GM12891 (cell line): ENCODE results near the gene MBTD1. TPM values are rescaled to one million over a fixed set of nuclear protein-coding genes. Genes with fewer than 3 reads are reported as not detected.
"Not testable (repeated sequence)": the region's sequence is repeated elsewhere in the genome, so short reads cannot be mapped to it uniquely, and the experiment has no call there.

Experiments used
- DNase-seq: peaks from one replicate; pipeline ENCODE4 v3.0.0; 2011; ENCODE audit warnings: low spot score; ENCODE audit not compliant: insufficient read length
- FAIRE-seq: peaks from 2 replicates; lab custom pipeline; 2011; peaks lifted over from hg19 to GRCh38; lab: Jason Lieb, UNC
- PAX5 ChIP-seq: IDR thresholded peaks from 2 replicates; pipeline ENCODE4 v1.6.1; 2011; ENCODE audit warnings: low read length, moderate library complexity, mild to moderate bottlenecking; ENCODE audit not compliant: insufficient read depth, severe bottlenecking
- POLR2A ChIP-seq: IDR thresholded peaks from 2 replicates; pipeline ENCODE4 v1.6.1; 2011; ENCODE audit warnings: low read depth, low read length, control low read depth
- POLR2AphosphoS5 ChIP-seq: IDR thresholded peaks from 2 replicates; pipeline ENCODE4 v1.6.1; 2011; ENCODE audit warnings: low read depth, low read length, control low read depth
- POU2F2 ChIP-seq: IDR thresholded peaks from 2 replicates; pipeline ENCODE4 v1.6.1; 2011; ENCODE audit warnings: low read depth, mild to moderate bottlenecking, control low read depth, low read length, moderate library complexity
- SPI1 ChIP-seq: IDR thresholded peaks from 2 replicates; pipeline ENCODE4 v1.6.1; 2011; ENCODE audit warnings: low read depth, low read length, control low read depth
- TAF1 ChIP-seq: IDR thresholded peaks from 2 replicates; pipeline ENCODE4 v1.6.1; 2011; ENCODE audit warnings: low read depth, low read length, control low read depth
- polyA plus RNA-seq: library from polyadenylated mRNA; unstranded; fragments of >200 nt; gene quantifications from one replicate; pipeline ENCODE4 v1.2.1, GENCODE V29; 2012; ENCODE audit warnings: low read depth, missing spikeins, inconsistent platforms; ENCODE audit not compliant: missing spikeins

Gene MBTD1
- 4.4 TPM for polyA plus RNA-seq

DNA sequence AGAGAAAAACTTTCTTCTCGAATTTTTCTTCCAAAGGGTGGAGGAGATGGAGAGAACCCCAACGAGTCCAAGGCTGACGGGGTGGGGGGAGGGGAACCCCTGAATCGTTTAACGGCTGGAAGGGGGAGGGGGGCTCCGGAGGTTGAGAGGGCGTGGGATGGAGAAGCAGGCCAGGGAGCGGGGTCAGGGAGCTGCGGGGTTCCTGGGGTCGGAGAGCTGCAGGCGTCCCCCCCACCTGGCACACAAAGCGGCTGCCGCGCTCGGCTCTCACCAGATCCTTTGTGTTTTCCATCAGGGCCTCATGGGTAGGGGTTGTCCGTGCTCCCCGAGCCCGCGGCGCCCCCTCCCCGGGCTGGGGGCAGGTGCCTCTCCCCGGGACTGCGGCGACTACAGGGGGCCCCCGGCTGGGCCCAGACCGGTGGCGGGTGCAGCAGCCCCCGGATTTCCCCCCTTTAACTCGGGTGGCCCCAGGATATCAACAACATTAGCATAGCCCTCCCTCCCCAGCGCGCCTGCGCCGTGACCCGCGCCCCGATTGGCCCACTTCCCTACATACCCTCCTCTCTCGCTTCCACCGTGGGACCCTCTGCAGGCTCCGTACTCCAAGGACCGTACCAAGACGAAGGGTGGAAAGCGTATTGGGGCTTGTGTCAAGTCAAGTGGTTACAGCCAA, at the start of gene MBTD1:
MBTD1 (minus strand) TSS at position 486 of the 673 bp plus-strand sequence. CDS start 34,888 bp downstream, outside the sequence.
- TF ChIP-seq TAF1: 0 out of 2 replicates have a peak, but pooled peaks have one; percentile 24
- TF ChIP-seq PAX5: no peak
- TF ChIP-seq SPI1: peak; percentile 69
- no peak; the same call in 1 of the 2 replicates for TF ChIP-seq POLR2AphosphoS5
- TF ChIP-seq POU2F2: 0 out of 2 replicates have a peak, but pooled peaks have one; percentile 27
- TF ChIP-seq POLR2A: no peak
- FAIRE-seq (no peak), DNase-seq (peak; percentile 93)

DNA sequence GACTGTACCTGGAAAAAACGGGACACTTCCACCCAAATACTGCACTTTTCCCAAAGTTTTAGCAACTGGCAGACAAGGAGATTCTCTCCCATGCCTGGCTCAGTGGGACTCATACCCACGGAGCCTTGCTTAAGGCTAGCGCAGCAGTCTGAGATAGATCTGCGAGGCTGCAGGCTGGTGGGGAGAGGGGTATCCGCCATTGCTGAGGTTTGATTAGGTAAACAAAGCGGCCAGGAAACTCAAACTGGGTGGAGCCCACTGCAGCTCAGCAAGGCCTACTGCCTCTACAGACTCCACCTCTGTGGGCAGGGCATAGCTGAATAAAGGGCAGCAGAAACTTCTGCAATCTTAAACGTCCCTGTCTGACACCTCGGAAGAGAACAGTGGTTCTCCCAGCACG, 45.3 kb upstream of the MBTD1 start:
- no peak for FAIRE-seq
- no peak for DNase-seq

DNA sequence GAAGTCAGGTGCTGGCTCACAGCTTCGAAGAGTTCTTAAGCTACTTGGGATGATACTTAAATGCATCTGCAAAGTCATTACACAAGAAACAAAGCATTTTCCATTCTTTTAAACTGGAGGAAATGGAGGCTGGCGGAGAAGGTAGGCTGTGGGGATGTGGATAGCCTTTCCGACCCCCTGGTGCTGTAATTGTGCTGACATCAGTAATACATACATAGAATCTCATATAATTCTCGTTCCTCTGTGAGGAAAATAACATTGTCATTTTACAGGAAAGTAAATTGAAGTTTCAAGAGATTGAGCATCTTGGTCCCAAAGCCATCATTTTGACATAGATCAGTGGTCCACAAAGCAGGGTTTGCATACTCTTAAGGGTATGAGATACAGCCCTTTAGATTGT, 40.0 kb upstream of the MBTD1 start:
- DNase-seq (no peak), FAIRE-seq (no peak)
- TF ChIP-seq SPI1 (no peak), POLR2AphosphoS5 (no peak), PAX5 (no peak)

More for the DNA sequence above, 45.3 kb upstream of the MBTD1 start:
- TF ChIP-seq POLR2AphosphoS5 (no peak), POLR2A (no peak), POU2F2 (no peak), PAX5 (no peak), TAF1 (no peak), SPI1 (no peak)

DNA sequence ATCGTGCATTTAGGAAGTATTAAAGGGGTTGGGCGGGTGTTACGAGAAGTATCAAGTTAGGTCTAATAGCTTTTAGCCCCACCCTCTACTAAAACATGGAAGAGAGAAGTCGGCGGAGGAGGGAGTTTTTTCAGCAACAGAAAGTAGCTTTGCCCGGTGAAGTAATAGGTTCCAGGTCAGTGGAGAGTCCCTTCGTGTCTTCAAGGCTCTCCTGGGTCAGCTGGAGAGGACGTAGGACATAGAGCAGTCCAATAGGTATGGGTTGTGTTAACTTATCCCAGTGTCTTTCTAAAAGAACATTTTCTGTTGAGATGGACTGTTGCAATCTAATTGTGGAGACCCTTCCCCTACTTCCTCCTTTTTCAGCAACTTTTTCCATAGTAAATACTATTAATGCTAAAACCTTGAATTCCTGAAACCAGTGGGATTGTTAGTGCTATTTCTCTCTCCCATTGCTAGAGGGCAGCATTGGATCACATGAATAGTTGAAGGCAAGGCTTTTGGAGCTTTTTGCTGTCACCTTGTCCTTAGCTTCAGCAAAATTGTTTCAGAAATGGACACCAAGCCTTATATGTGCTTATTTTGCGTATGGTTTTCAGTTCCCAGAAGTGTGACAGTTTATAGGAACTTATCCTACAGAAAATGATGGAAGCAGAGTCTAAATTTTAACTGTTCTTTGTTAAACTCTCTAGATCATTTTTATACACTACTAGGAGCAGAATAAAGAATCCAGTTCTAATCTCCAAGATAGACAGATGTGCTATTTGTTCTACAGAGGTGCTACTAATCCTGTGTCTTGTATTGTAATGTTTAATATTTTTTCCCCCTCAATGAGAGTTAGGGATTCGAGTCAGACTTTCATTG, 38.9 kb upstream of the MBTD1 start:
- no peak for DNase-seq
- TF ChIP-seq POLR2A (no peak), TAF1 (no peak), PAX5 (no peak), POU2F2 (no peak), POLR2AphosphoS5 (no peak; the same call in 1 of the 2 replicates), SPI1 (no peak)
- FAIRE-seq: no peak

DNA sequence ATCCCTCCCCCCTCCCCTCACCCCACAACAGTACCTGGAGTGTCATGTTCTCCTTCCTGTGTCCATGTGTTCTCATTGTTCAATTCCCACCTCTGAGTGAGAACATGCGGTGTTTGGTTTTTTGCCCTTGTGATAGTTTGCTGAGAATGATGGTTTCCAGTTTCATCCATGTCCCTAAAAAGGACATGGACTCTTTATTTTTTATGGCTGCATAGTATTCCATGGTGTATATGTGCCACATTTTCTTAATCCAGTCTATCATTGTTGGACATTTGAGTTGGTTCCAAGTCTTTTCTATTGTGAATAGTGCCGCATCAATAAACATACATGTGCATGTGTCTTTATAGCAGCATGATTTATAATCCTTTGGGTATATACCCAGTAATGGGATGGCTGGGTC, 34.5 kb upstream of the MBTD1 start:
- not testable (repeated sequence) for FAIRE-seq

DNA sequence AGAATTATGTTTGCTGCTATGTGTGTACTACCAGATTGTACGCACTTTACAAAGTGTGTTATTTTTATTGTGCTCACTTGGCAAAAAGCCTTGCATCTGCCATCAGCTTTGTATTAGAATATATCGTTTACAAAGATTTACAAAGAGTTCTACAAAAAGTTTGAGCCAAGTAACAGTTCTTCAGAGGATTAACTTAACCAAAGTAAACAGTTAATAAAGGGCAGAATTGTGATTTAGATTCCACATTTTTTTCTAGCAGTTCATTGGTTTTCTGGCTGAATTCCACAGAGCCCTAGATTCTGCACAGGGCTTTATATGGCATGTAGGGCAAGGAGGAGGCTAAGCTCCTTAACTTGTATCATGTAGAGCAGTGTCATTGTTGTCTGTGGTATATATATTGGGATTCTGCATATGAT, 29.9 kb upstream of the MBTD1 start:
- no peak for TF ChIP-seq POLR2A
- no peak for TF ChIP-seq POLR2AphosphoS5
- no peak for TF ChIP-seq SPI1
- TF ChIP-seq TAF1: no peak
- no peak for TF ChIP-seq POU2F2
- no peak for TF ChIP-seq PAX5
- FAIRE-seq (no peak), DNase-seq (no peak)

More for the DNA sequence above, 34.5 kb upstream of the MBTD1 start:
- DNase-seq: not testable (repeated sequence)

DNA sequence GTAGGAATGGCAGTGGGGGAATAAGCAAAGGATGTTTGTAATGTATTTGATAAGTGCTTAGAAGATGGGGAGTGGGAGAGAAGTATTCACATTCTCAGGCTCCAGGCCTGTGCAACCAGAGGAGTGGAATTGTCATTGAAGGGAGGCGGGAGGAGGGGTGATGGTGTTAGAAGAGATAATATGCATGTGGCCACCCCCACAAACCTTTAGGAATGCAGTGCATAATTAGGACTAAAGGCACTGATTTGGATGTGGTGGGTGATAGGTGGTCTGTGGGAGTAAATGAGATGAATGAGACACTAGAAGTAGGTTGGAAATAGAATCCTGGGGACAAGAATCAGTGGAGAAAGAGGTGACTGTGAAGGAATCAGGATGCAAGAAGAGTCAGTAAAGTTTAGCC, 27.6 kb upstream of the MBTD1 start:
- TF ChIP-seq POU2F2 (no peak), POLR2A (no peak), POLR2AphosphoS5 (no peak), TAF1 (no peak), PAX5 (no peak), SPI1 (no peak)
- DNase-seq (no peak), FAIRE-seq (no peak)

DNA sequence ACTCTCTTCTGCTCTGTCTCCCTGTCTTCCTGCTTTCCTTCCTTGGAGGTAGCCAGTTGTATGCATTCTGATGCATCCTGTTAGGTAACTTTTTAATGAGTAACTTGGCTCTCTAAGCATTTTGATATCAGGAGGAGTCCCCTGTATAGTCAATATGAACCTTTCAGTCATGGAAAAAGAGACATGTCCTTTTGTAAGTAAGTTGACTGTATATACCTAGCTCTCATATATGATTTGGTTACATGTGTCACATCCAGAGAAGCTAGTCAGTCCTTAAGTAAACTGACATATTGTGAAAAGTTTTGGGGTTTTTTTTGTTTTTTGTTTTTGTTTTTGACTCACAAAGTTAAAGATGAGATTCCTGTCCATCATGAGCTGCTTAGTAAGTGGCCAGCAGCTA, 19.3 kb upstream of the MBTD1 start:
- TF ChIP-seq PAX5 (no peak), POLR2AphosphoS5 (no peak)
- no peak for FAIRE-seq

DNA sequence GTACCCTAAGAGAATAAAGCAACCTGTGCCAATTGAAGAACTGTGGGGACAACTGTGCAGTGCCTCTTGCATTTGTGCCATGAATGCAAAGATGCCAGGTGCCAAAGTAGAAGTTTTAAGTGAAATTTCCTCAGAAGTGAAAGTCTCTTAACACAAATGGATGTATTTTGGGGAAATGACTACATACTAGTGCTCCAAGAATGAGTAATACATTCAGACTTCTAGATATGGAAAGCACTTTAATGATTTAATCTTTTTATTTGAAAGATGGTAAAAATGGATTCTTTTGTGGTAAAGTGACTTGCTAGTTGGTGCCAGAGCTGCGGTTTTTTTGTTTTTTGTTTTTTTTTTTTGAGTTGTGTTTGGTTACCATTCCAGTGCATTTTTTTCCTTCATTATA, 15.5 kb upstream of the MBTD1 start:
- peak; percentile 7; the same call in 1 of the 2 replicates for TF ChIP-seq SPI1
- no peak for TF ChIP-seq POU2F2
- DNase-seq: no peak
- FAIRE-seq: no peak

More for the DNA sequence above, 19.3 kb upstream of the MBTD1 start:
- no peak for DNase-seq

DNA sequence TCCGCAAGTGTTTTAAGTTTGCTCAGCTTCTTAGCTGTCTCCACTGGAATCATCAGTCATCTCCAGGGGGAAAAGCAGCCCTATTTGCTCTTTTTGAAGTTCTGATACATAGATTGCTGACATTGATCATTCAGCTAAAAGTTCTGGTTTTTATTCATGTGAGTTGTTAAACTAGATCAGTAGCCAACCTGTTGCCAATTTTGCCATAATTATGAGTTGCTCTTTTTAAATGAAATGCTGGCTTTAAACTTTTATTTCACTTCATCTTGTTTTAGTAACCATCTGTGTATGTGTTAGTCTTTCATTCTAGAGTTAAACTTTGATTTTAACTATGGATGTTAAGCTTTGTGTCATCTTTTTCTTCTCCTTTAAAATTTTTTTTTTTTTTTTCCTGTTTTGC, 13.0 kb upstream of the MBTD1 start:
- no peak for FAIRE-seq
- DNase-seq: no peak
- TF ChIP-seq TAF1: no peak
- no peak for TF ChIP-seq POLR2A
- no peak for TF ChIP-seq PAX5
- no peak for TF ChIP-seq SPI1
- TF ChIP-seq POLR2AphosphoS5: no peak
- TF ChIP-seq POU2F2: no peak
